ENCODE results near the gene THBD.

THBD gene

GRCh38 chr20:23061262-23061661 is 11.8 kb upstream of the THBD start:
- no peak for DNase-seq

- no peak for DNase-seq
Measured at GRCh38 chr20:23060629-23061028, 11.2 kb upstream of the THBD start.

GRCh38 chr20:23059846-23060245 is 10.4 kb upstream of the THBD start:
- no peak for DNase-seq

- DNase-seq = no peak
Measured at GRCh38 chr20:23059001-23059400, 9.5 kb upstream of the THBD start.

- no peak for DNase-seq
Measured at GRCh38 chr20:23058240-23058639, 8.8 kb upstream of the THBD start.

- no peak for DNase-seq
Measured at GRCh38 chr20:23052904-23053303, 3.4 kb upstream of the THBD start.

GRCh38 chr20:23050847-23051627 is 1.6 kb upstream of the THBD start:
- no peak for DNase-seq

GRCh38 chr20:23050076-23050838 is 785 bp upstream of the THBD start:
- DNase-seq = no peak

- DNase-seq = no peak
Measured at GRCh38 chr20:23048283-23049200, 930 bp downstream of the THBD start.

- DNase-seq = no peak
Measured at GRCh38 chr20:23047738-23048214, 1.7 kb downstream of the THBD start.

- no peak for DNase-seq
Measured at GRCh38 chr20:23047001-23047737, 2.3 kb downstream of the THBD start.

GRCh38 chr20:23046431-23046830 is 3.0 kb downstream of the THBD start:
- DNase-seq = no peak

GRCh38 chr20:23043376-23043775 is 6.1 kb downstream of the THBD start:
- no peak for DNase-seq

- no peak for DNase-seq
Measured at GRCh38 chr20:23042270-23042669, 7.2 kb downstream of the THBD start.

GRCh38 chr20:23039885-23040508 is 9.5 kb downstream of the THBD start:
- no peak for DNase-seq

- no peak for DNase-seq
Measured at GRCh38 chr20:23039136-23039875, 10.2 kb downstream of the THBD start.

- no peak for DNase-seq
Measured at GRCh38 chr20:23037017-23037481, 12.4 kb downstream of the THBD start.

- DNase-seq = no peak
Measured at GRCh38 chr20:23036371-23036770, 13.1 kb downstream of the THBD start.

- DNase-seq = no peak
Measured at GRCh38 chr20:23035731-23036130, 13.7 kb downstream of the THBD start.

GRCh38 chr20:23034721-23035671 is 14.5 kb downstream of the THBD start, which contains the start of gene SSTR4:
Gene SSTR4 (plus strand): TSS chr20:23035312. CDS start chr20:23035484, 172 bp downstream.
- no peak for DNase-seq
